Progenitor cell of endocrine pancreas (in vitro differentiated cells): ENCODE measurements around the gene GALNT9. TPM values are rescaled to one million over a fixed set of nuclear protein-coding genes. Genes with fewer than 3 reads are reported as not detected.

Source experiments
- DNase-seq: peaks from one replicate; pipeline ENCODE4 v3.0.0; 2021; ENCODE audit warnings: low spot score; ENCODE audit not compliant: unreplicated experiment
- H3K27ac Mint-ChIP-seq: 2 replicates; pipeline ENCODE4 v1.8.0; 2021; ENCODE audit warnings: mild to moderate bottlenecking, moderate library complexity, mixed read lengths
- H3K27me3 Mint-ChIP-seq: 2 replicates; pipeline ENCODE4 v1.8.0; 2021; ENCODE audit warnings: mixed read lengths
- H3K36me3 Mint-ChIP-seq: 2 replicates; pipeline ENCODE4 v1.8.0; 2022; ENCODE audit warnings: mixed read lengths; ENCODE audit not compliant: insufficient read depth
- H3K4me1 Mint-ChIP-seq: 2 replicates; pipeline ENCODE4 v1.8.0; 2021; ENCODE audit warnings: low read depth, mixed read lengths
- H3K4me3 Mint-ChIP-seq: 2 replicates; pipeline ENCODE4 v1.8.0; 2021; ENCODE audit warnings: low read depth, mild to moderate bottlenecking, moderate library complexity, mixed read lengths
- H3K9me3 Mint-ChIP-seq: 2 replicates; pipeline ENCODE4 v1.8.0; 2021; ENCODE audit warnings: low read depth, mixed read lengths
- total RNA-seq: library from RNA; stranded (reverse); gene quantifications from 2 replicates; pipeline ENCODE4 v1.2.1, GENCODE V29; 2021
- TF ChIP-seq, protein P1 (sequence below): fragments of 200-600 bp; sonication (generic); IDR thresholded peaks from one replicate; pipeline ENCODE4 v1.5.0; 2021; ENCODE audit warnings: antibody characterized with exemption, mild to moderate bottlenecking; ENCODE audit not compliant: unreplicated experiment

Gene GALNT9
- total RNA-seq, 1 donor from 2014 or later, result 0.36 TPM

DNA sequence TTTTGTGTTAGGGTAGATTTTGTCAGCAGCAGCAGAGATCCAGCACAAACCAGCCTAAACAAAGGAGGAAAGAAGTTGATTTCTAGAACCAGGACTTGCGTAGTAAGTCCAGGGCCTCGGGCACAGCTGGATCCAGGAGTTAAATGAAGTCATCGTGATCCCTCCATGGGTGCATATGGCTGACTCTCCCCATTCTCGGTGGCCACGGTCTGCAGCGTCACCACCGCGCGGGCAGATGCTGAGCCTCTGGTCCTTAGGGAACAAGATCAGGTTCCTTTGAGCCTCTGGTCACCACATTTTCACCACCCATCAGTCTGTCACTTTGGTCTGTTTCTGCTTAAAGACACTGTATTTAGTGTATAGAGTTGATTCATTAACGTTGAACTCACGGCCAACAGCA, 14.8 kb upstream of the GALNT9 start:
- Mint-ChIP-seq H3K4me3 (no peak overlapping the region), H3K4me1 (peaks cover 1% of the 10 kb centered on the region)

GRCh38 chr12:132343294-132344004, 14.1 kb upstream of the GALNT9 start:
- H3K36me3 Mint-ChIP-seq, result no peaks in the 10 kb centered on the region
- no peaks in the 10 kb centered on the region for H3K9me3 Mint-ChIP-seq
- DNase-seq, result no peak
- TF ChIP-seq, protein P1, sequence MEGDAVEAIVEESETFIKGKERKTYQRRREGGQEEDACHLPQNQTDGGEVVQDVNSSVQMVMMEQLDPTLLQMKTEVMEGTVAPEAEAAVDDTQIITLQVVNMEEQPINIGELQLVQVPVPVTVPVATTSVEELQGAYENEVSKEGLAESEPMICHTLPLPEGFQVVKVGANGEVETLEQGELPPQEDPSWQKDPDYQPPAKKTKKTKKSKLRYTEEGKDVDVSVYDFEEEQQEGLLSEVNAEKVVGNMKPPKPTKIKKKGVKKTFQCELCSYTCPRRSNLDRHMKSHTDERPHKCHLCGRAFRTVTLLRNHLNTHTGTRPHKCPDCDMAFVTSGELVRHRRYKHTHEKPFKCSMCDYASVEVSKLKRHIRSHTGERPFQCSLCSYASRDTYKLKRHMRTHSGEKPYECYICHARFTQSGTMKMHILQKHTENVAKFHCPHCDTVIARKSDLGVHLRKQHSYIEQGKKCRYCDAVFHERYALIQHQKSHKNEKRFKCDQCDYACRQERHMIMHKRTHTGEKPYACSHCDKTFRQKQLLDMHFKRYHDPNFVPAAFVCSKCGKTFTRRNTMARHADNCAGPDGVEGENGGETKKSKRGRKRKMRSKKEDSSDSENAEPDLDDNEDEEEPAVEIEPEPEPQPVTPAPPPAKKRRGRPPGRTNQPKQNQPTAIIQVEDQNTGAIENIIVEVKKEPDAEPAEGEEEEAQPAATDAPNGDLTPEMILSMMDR, result no peak
- H3K4me3 Mint-ChIP-seq, result no peak overlapping the region
- peaks cover 61% of the 10 kb centered on the region for H3K27me3 Mint-ChIP-seq
- peaks cover 1% of the 10 kb centered on the region for H3K4me1 Mint-ChIP-seq
- no peak overlapping the region for H3K27ac Mint-ChIP-seq

More for the DNA sequence above, 14.8 kb upstream of the GALNT9 start:
- DNase-seq, result no peak
- TF ChIP-seq, protein P1, result no peak
- Mint-ChIP-seq H3K9me3 (no peaks in the 10 kb centered on the region), H3K36me3 (no peaks in the 10 kb centered on the region), H3K27ac (no peak overlapping the region), H3K27me3 (peaks cover 62% of the 10 kb centered on the region)

GRCh38 chr12:132342251-132343227, 13.2 kb upstream of the GALNT9 start:
- no peak overlapping the region for H3K27ac Mint-ChIP-seq
- H3K4me1 Mint-ChIP-seq, result peaks cover 1% of the 10 kb centered on the region
- H3K9me3 Mint-ChIP-seq, result no peaks in the 10 kb centered on the region
- peaks cover 63% of the 10 kb centered on the region for H3K27me3 Mint-ChIP-seq
- TF ChIP-seq, protein P1, result peak; percentile 62
- no peaks in the 10 kb centered on the region for H3K36me3 Mint-ChIP-seq
- DNase-seq, result no peak
- no peak overlapping the region for H3K4me3 Mint-ChIP-seq

DNA sequence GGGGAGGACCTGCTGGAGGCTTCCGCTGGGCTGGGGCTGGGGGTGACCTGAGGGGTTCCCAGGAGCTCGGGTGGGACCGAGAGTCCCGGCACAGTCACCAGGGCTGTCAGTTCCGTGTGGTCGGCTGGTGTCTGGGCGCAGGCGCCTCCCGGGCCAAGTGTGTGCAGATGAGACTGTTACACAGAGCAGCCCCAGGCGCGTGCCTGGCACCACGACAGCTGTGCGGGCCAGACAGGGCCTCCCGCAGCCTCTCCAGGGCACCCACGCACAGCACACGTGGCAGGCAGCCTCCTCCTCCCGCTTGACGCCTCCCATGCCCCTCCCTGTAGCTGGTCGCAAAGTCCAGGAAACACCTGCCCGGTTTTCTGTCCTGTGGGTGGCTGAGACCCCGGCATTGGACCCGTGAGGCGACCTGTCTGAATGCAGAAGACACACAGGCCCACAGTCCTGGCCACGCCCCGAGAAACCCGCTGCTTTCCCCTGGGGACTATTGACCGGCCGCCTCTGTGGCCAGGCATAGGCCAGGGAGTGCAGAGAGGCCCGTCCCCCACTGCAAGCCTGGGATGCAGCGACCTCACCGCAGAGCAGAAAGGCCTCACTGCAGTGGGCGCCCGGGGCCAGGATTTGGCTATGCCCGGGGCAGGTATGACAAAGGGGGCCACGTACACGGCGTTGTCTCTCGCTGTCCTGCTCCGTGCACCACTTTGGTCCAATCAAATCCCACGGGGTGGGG, 12.1 kb upstream of the GALNT9 start:
- Mint-ChIP-seq H3K27ac (no peak overlapping the region), H3K4me1 (peaks cover 1% of the 10 kb centered on the region), H3K27me3 (peaks cover 65% of the 10 kb centered on the region), H3K4me3 (no peak overlapping the region), H3K9me3 (no peaks in the 10 kb centered on the region), H3K36me3 (no peaks in the 10 kb centered on the region)
- TF ChIP-seq, protein P1, result no peak
- DNase-seq, result no peak
